ENCODE results near the gene ABHD1.
"Not testable (repeated sequence)": the region's sequence is repeated elsewhere in the genome, so short reads cannot be mapped to it uniquely, and the experiment has no call there.

ABHD1 gene

DNA sequence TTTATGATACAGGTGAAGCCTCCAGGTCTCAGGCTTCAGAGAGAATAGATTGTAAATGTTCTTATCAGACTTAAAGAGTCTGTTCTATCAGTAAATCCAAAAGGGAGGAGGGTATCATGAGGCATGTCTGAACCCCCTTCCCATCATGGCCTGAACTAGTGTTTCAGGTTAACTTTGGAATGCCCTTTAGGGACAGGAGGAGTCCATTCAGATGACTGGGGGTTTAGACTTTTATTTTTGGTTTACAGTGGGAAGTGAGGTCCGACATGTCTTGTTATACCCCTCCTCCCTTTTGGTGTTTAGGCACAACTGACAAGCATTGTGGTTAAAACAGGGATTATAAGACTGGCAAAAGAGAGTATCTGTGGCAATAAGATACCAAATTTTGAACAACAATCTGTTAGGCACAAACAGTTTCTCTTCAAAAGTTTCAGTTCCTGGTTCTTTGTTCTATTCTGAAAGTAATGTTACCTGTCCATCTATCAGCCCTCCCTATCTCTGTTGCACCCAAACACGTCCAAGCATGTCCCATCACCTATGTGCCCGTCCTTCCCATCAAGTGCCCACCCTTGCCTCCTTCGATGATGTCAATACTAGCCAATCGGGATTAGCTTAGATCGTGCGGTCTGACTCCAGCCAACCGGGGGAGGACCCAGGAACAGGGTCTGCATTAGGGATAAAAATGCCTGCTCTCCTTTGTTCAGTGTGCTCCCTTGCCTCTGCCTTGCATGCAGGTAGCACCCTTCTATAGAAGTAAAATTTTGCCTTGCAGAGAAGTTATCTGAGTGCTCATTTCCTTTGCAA lies 41.5 kb downstream of the ABHD1 start:
- no peak for DNase-seq (ENCODE audit: low read depth)

GRCh38 chr2:27170581-27171337 lies 47.1 kb downstream of the ABHD1 start:
- DNase-seq (ENCODE audit: low read depth) = no peak

DNA sequence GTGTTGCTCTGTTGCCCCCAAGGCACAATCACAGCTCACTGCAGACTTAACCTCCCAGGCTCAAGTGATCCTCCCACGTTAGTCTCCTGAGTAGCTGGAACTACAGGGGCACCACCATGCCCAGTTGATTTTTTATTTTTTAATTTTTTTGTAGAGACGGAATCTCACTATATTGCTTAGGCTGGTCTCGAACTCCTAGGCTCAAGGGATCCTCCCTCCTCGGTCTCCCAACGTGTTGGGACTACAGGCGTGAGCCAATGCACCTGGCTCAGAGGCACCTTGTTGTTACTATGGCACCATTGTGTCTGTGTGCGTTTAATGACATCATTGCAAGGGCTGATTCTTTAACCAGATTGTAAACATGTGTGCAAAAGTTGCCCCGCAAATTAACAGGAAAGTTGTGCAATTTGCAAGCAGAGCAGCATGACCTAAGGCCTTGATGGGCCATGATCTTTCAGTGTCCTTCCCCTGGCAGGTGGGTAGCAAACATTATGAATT lies 47.8 kb downstream of the ABHD1 start:
- DNase-seq (ENCODE audit: low read depth) = no peak

DNA sequence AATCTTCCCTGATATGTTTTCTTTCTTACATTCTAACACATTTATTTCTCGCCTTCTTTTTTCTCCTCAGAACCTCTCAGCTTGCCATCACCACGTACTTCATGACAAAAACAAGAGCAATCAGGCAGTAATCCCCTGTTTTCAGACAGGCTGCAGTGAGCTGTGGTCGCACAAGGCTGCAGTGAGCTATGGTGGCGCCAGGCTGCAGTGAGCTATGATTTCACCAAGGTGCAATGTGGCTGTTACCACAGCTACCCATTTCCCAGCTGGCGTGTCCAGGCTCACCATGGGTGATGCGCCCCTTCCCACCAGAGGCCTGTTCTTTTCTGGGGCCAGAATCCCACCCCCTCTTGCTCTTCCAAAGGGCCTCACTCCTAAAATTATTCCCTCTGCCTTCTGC lies 51.0 kb downstream of the ABHD1 start:
- no peak for DNase-seq (ENCODE audit: low read depth)

DNA sequence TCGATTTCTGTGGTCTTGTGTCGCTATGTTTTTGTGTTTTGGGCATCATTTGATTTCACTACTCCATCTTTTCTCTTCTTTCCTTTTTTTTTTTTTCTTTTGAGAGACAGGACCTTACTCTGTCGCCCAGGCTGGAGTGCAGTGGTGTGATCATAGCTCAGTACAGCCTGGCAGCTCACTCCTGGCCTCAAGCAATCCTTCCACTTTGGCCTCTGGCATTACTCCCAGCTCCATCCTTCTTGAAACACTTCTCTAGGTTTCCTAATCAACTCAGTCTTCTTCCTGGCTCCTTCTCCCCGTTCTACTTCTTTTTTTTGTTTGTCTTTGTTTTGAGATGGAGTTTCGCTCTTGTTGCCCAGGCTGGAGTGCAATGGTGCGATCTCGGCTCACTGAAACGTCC lies 51.7 kb downstream of the ABHD1 start:
- DNase-seq (ENCODE audit: low read depth) = no peak

DNA sequence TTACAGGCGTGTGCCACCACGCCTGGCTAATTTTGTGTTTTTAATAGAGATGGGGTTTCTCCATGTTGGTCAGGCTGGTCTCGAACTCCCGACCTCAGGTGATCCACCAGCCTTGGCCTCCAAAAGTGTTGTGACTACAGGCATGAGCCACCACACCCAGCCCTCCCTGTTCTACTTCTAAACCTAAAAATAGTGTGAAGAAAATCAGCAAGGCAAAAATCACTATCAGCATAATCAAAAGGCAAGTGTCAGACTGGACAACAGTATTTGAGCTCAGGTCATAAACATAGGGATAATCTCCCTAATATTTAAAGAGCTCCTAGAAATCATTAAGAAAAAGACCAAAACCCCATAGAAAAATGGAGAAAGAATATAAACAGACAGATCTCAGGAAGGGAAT lies 52.2 kb downstream of the ABHD1 start:
- not testable (repeated sequence) for DNase-seq (ENCODE audit: low read depth)

- DNase-seq (ENCODE audit: low read depth) = no peak
Measured at GRCh38 chr2:27177441-27178351, 54.1 kb downstream of the ABHD1 start.

DNA sequence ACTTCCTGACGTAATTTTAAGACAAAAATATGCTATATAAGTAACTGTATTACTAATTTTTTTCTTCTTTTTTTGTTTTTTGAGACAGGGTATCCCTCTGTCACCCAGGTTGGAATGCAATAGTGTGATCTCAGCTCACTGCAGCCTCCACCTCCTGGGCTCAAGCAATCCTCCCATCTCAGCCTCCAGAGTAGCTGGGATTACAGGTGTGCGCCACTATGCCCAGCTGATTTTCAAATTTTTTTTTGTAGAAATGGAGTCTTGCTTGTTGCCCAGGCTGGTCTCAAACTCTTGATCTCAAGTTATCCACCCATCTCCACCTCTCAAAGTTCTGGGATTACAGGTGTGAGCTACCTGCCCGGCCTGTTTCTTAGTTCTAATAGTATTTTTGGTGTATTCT lies 54.9 kb downstream of the ABHD1 start:
- DNase-seq (ENCODE audit: low read depth) = no peak

DNA sequence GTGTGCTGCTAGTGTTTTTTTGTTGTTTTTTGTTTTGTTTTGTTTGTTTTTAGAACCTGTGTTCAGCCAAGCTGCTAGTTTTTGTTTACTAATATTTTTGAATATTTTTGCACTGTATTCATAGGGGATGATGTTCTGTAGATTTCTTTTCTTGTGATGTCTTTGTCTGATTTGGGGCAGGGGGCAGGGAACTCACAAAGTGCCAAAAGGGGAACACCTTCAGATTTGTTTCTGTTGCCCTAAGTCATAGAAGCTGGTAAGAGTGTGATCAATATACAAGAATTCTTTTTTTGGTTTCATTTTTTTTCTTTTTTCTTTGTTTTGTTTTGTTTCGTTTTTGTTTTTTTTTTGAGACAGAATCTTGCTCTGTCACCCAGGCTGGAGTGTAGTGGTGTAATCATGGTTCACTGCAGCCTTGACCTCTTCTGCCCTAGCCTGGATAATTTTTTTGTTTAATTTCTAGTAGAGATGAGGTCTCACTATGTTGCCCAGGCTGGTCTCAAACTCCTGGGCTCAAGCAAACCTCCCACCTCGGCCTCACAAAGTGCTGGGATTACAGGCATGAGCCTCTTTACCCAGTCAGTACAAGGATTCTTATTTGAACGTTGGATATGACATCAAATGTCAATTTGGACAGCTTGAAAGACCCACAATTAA lies 55.9 kb downstream of the ABHD1 start:
- DNase-seq (ENCODE audit: low read depth) = no peak
